ENCODE data around the gene TNFAIP8. TPM values are rescaled to one million over a fixed set of nuclear protein-coding genes. Genes with fewer than 3 reads are reported as not detected.

Gene TNFAIP8
- total RNA-seq, 1 experiment from 2014 or later = 16.4 TPM

GRCh38 chr5:119311688-119312087, 44.1 kb upstream of the TNFAIP8 start:
- POLR2A ChIA-PET (ENCODE audit: unreplicated experiment) = no interaction called here
- H3K4me2 ChIP-seq = no peak overlapping the region
- CTCF ChIA-PET = no interaction called here

DNA sequence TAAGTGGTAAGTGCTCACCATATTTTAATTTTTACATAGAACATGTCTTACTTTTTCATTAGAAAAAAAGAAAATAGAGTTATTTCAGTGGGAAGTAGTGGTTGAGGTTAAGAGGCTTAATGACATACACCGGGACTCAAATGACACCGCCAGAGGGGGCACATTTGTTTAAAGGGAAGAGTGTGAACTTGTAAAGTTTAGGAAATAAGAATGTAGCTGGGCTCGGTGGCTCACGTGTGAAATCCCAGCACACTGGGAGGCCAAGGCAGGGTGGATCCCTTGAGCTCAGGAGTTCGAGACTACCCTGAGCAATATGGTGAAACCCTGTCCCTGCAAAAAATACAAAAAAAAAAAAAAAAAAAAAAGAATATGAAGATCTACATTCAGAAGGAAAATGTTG, 43.4 kb upstream of the TNFAIP8 start:
- no peaks in the 10 kb centered on the region for H3K36me3 ChIP-seq (ENCODE audit: low read depth)
- ChIA-PET POLR2A (ENCODE audit: unreplicated experiment) (interaction anchor here (1.2 kb wide), 1 partner anchor 44 kb away, joined by 9 read pairs; no protein-coding TSS in a partner anchor), CTCF (interaction anchor here (1.6 kb wide), 1 partner anchor 100 kb away, joined by 4 read pairs; no protein-coding TSS in a partner anchor)
- no peaks in the 10 kb centered on the region for H3K9me3 ChIP-seq (ENCODE audit: insufficient read depth, low read depth)
- H4K20me1 ChIP-seq (ENCODE audit: insufficient read depth) = no peaks in the 10 kb centered on the region
- H3K4me3 ChIP-seq = no peak overlapping the region
- H3K4me2 ChIP-seq = no peak overlapping the region
- H3K27ac ChIP-seq = no peak overlapping the region
- BruUV-seq (replicated peaks) = no TSS peak
- H3F3A ChIP-seq (ENCODE audit: insufficient read depth, low read depth) = no peaks in the 10 kb centered on the region
- DNase-seq = no peak
- intact Hi-C loops (cut with micrococcal nuclease; ENCODE audit: unreplicated experiment) = no loop called here
- 0 out of 2 replicates have a peak, but pooled peaks cover 5% of the 10 kb centered on the region for H3K4me1 ChIP-seq (replicated peaks; ENCODE audit: insufficient read depth)
- H2AFZ ChIP-seq = no peak overlapping the region
- no peak for TF ChIP-seq EZH2 (IDR thresholded peaks at IDR 0.05; ENCODE audit: low read depth)
- TF ChIP-seq, protein P1, sequence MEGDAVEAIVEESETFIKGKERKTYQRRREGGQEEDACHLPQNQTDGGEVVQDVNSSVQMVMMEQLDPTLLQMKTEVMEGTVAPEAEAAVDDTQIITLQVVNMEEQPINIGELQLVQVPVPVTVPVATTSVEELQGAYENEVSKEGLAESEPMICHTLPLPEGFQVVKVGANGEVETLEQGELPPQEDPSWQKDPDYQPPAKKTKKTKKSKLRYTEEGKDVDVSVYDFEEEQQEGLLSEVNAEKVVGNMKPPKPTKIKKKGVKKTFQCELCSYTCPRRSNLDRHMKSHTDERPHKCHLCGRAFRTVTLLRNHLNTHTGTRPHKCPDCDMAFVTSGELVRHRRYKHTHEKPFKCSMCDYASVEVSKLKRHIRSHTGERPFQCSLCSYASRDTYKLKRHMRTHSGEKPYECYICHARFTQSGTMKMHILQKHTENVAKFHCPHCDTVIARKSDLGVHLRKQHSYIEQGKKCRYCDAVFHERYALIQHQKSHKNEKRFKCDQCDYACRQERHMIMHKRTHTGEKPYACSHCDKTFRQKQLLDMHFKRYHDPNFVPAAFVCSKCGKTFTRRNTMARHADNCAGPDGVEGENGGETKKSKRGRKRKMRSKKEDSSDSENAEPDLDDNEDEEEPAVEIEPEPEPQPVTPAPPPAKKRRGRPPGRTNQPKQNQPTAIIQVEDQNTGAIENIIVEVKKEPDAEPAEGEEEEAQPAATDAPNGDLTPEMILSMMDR (conservative IDR thresholded peaks at IDR 0.05) = no peak
- H3K9me2 ChIP-seq (ENCODE audit: insufficient read depth) = no peaks in the 10 kb centered on the region
- no peaks in the 10 kb centered on the region for H3K27me3 ChIP-seq (ENCODE audit: insufficient read depth, low read depth)
- H3K79me2 ChIP-seq (ENCODE audit: low read depth) = no peaks in the 10 kb centered on the region

More at GRCh38 chr5:119311688-119312087, 44.1 kb upstream of the TNFAIP8 start:
- no TSS peak for BruUV-seq (replicated peaks)
- Histone ChIP-seq H3K79me2 (ENCODE audit: low read depth) (no peaks in the 10 kb centered on the region), H3F3A (ENCODE audit: insufficient read depth, low read depth) (no peaks in the 10 kb centered on the region), H3K9me3 (ENCODE audit: insufficient read depth, low read depth) (no peaks in the 10 kb centered on the region), H2AFZ (no peak overlapping the region), H3K4me1 (replicated peaks; ENCODE audit: insufficient read depth) (0 out of 2 replicates have a peak, but pooled peaks cover 5% of the 10 kb centered on the region), H3K27ac (no peak overlapping the region), H3K27me3 (ENCODE audit: insufficient read depth, low read depth) (no peaks in the 10 kb centered on the region), H3K4me3 (no peak overlapping the region), H4K20me1 (ENCODE audit: insufficient read depth) (no peaks in the 10 kb centered on the region), H3K36me3 (ENCODE audit: low read depth) (no peaks in the 10 kb centered on the region), H3K9me2 (ENCODE audit: insufficient read depth) (no peaks in the 10 kb centered on the region)
- no peak for TF ChIP-seq EZH2 (IDR thresholded peaks at IDR 0.05; ENCODE audit: low read depth)
- TF ChIP-seq, protein P1 (conservative IDR thresholded peaks at IDR 0.05) = no peak
- intact Hi-C loops (cut with micrococcal nuclease; ENCODE audit: unreplicated experiment) = no loop called here
- no peak for DNase-seq

GRCh38 chr5:119313197-119313596, 42.6 kb upstream of the TNFAIP8 start:
- Histone ChIP-seq H3K36me3 (ENCODE audit: low read depth) (no peaks in the 10 kb centered on the region), H3K4me2 (no peak overlapping the region), H3K27me3 (ENCODE audit: insufficient read depth, low read depth) (no peaks in the 10 kb centered on the region), H2AFZ (no peak overlapping the region), H3K9me2 (ENCODE audit: insufficient read depth) (no peaks in the 10 kb centered on the region), H3K27ac (no peak overlapping the region), H3F3A (ENCODE audit: insufficient read depth, low read depth) (no peaks in the 10 kb centered on the region), H4K20me1 (ENCODE audit: insufficient read depth) (no peaks in the 10 kb centered on the region), H3K4me1 (replicated peaks; ENCODE audit: insufficient read depth) (0 out of 2 replicates have a peak, but pooled peaks cover 5% of the 10 kb centered on the region), H3K9me3 (ENCODE audit: insufficient read depth, low read depth) (no peaks in the 10 kb centered on the region), H3K4me3 (no peak overlapping the region), H3K79me2 (ENCODE audit: low read depth) (no peaks in the 10 kb centered on the region)
- DNase-seq = no peak
- BruUV-seq (replicated peaks) = no TSS peak
- TF ChIP-seq, protein P1 (conservative IDR thresholded peaks at IDR 0.05) = no peak
- TF ChIP-seq EZH2 (IDR thresholded peaks at IDR 0.05; ENCODE audit: low read depth) = no peak
- intact Hi-C loops (cut with micrococcal nuclease; ENCODE audit: unreplicated experiment) = no loop called here
- ChIA-PET POLR2A (ENCODE audit: unreplicated experiment) (interaction anchor here (1.2 kb wide), 1 partner anchor 45 kb away, joined by 9 read pairs; no protein-coding TSS in a partner anchor), CTCF (interaction anchor here (1.6 kb wide), 1 partner anchor 99 kb away, joined by 4 read pairs; no protein-coding TSS in a partner anchor)
